Measurements from ENCODE around the gene SRMS.
"Not testable (repeated sequence)": the region's sequence is repeated elsewhere in the genome, so short reads cannot be mapped to it uniquely, and the experiment has no call there.

SRMS gene

GRCh38 chr20:63520504-63520933 lies 27.0 kb downstream of the SRMS start, which contains the start of gene PPDPF:
PPDPF (plus strand) TSS chr20:63520765; CDS start chr20:63521309, 544 bp downstream.
- Histone ChIP-seq H3K36me3 (ENCODE audit: control insufficient read depth in 4 of 4, insufficient read depth in 4 of 4, low read length in 3 of 4) (peaks cover 2 to 16% (median 9%) of the 10 kb centered on the region in 4 experiments), H3K27me3 (replicated peaks in 2 of 5; ENCODE audit: control insufficient read depth in 4 of 5, insufficient read depth in 5 of 5, low read length in 4 of 5) (no peaks in the 10 kb centered on the region), H3K4me3 (ENCODE audit: control insufficient read depth in 1 of 7, extremely low read depth in 1 of 7, insufficient read depth in 4 of 7, low read depth in 2 of 7, low read length in 6 of 7) (peak within 1 kb of the TSS; percentile 52 to 83 (median 76)), H3K4me1 (ENCODE audit: control extremely low read depth in 1 of 4, control insufficient read depth in 4 of 4, insufficient read depth in 4 of 4, low read length in 3 of 4) (peaks cover 0 to 28% (median 21%) of the 10 kb centered on the region in 4 experiments), H3K27ac (ENCODE audit: insufficient read depth in 1 of 2, low read depth in 1 of 2, low read length in 2 of 2, poor library complexity in 1 of 2, severe bottlenecking in 2 of 2) (peak within 1 kb of the TSS in 1 of 2 experiments; percentile 64), H3K9me3 (ENCODE audit: control extremely low read depth in 1 of 5, control insufficient read depth in 4 of 5, insufficient read depth in 2 of 5, low read depth in 1 of 5, low read length in 4 of 5) (peaks cover 0 to 11% (median 6%) of the 10 kb centered on the region in 5 experiments)
- under 1% methylated on average over 59 of the region's 64 CpGs for WGBS (ENCODE audit: insufficient coverage)
- POLR2A ChIA-PET, result interaction anchor here (0.6 to 2.0 kb wide), 2 partner anchors 12 to 24 kb away, joined by 3 to 7 read pairs; no protein-coding TSS in a partner anchor
- peak; percentile 74 to 88 (median 88) for DNase-seq
- CTCF ChIA-PET, result interaction anchor here (1.0 to 4.7 kb wide), 6 partner anchors 10 to 84 kb away, joined by 3 to 31 read pairs (median 8); partner anchors contain the start of gene PTK6

- Histone ChIP-seq H3K4me3 (ENCODE audit: control insufficient read depth in 1 of 7, extremely low read depth in 1 of 7, insufficient read depth in 4 of 7, low read depth in 2 of 7, low read length in 6 of 7) (peak overlapping the region; percentile 35 to 83 (median 76)), H3K9me3 (ENCODE audit: control extremely low read depth in 1 of 5, control insufficient read depth in 4 of 5, insufficient read depth in 2 of 5, low read depth in 1 of 5, low read length in 4 of 5) (peaks cover 0 to 11% (median 6%) of the 10 kb centered on the region in 5 experiments), H3K27ac (ENCODE audit: insufficient read depth in 1 of 2, low read depth in 1 of 2, low read length in 2 of 2, poor library complexity in 1 of 2, severe bottlenecking in 2 of 2) (no peak overlapping the region), H3K36me3 (ENCODE audit: control insufficient read depth in 4 of 4, insufficient read depth in 4 of 4, low read length in 3 of 4) (peaks cover 2 to 16% (median 9%) of the 10 kb centered on the region in 4 experiments), H3K27me3 (replicated peaks in 2 of 5; ENCODE audit: control insufficient read depth in 4 of 5, insufficient read depth in 5 of 5, low read length in 4 of 5) (no peaks in the 10 kb centered on the region), H3K4me1 (ENCODE audit: control extremely low read depth in 1 of 4, control insufficient read depth in 4 of 4, insufficient read depth in 4 of 4, low read length in 3 of 4) (peaks cover 0 to 28% (median 21%) of the 10 kb centered on the region in 4 experiments)
- POLR2A ChIA-PET, result interaction anchor here (2.0 kb wide), 1 partner anchor 23 kb away, joined by 7 read pairs; no protein-coding TSS in a partner anchor
- DNase-seq, result peak; percentile 59 to 77 (median 67)
- CTCF ChIA-PET, result interaction anchor here (1.0 to 4.8 kb wide), 6 partner anchors 11 to 78 kb away, joined by 4 to 31 read pairs (median 12); partner anchors contain the start of gene PTK6
- under 1% methylated on average over 55 of the region's 72 CpGs for WGBS (ENCODE audit: insufficient coverage)
Observed at GRCh38 chr20:63519668-63520503, 27.7 kb downstream of the SRMS start.

- Histone ChIP-seq H3K4me3 (ENCODE audit: control insufficient read depth in 1 of 7, extremely low read depth in 1 of 7, insufficient read depth in 4 of 7, low read depth in 2 of 7, low read length in 6 of 7) (peak overlapping the region in 4 of 7 experiments; percentile 53 to 83 (median 76)), H3K27me3 (replicated peaks in 2 of 5; ENCODE audit: control insufficient read depth in 4 of 5, insufficient read depth in 5 of 5, low read length in 4 of 5) (no peaks in the 10 kb centered on the region), H3K27ac (ENCODE audit: insufficient read depth in 1 of 2, low read depth in 1 of 2, low read length in 2 of 2, poor library complexity in 1 of 2, severe bottlenecking in 2 of 2) (no peak overlapping the region), H3K36me3 (ENCODE audit: control insufficient read depth in 4 of 4, insufficient read depth in 4 of 4, low read length in 3 of 4) (peaks cover 2 to 16% (median 9%) of the 10 kb centered on the region in 4 experiments), H3K9me3 (ENCODE audit: control extremely low read depth in 1 of 5, control insufficient read depth in 4 of 5, insufficient read depth in 2 of 5, low read depth in 1 of 5, low read length in 4 of 5) (peaks cover 0 to 15% (median 8%) of the 10 kb centered on the region in 5 experiments), H3K4me1 (ENCODE audit: control extremely low read depth in 1 of 4, control insufficient read depth in 4 of 4, insufficient read depth in 4 of 4, low read length in 3 of 4) (peaks cover 0 to 28% (median 21%) of the 10 kb centered on the region in 4 experiments)
- DNase-seq, result no peak
- ChIA-PET CTCF (interaction anchor here (4.7 to 4.8 kb wide), 2 partner anchors 18 to 22 kb away, joined by 16 to 31 read pairs; partner anchors contain the start of gene PTK6), POLR2A (interaction anchor here (0.6 kb wide), 1 partner anchor 293 kb away, joined by 4 read pairs; no protein-coding TSS in a partner anchor)
- WGBS (ENCODE audit: insufficient coverage), result 83% methylated on average over 32 of the region's 32 CpGs
Observed at GRCh38 chr20:63518946-63519667, 28.4 kb downstream of the SRMS start.

GRCh38 chr20:63518351-63518861 lies 29.1 kb downstream of the SRMS start:
- Histone ChIP-seq H3K4me1 (ENCODE audit: control extremely low read depth in 1 of 4, control insufficient read depth in 4 of 4, insufficient read depth in 4 of 4, low read length in 3 of 4) (peaks cover 0 to 28% (median 21%) of the 10 kb centered on the region in 4 experiments), H3K4me3 (ENCODE audit: control insufficient read depth in 1 of 7, extremely low read depth in 1 of 7, insufficient read depth in 4 of 7, low read depth in 2 of 7, low read length in 6 of 7) (no peak overlapping the region), H3K27me3 (replicated peaks in 2 of 5; ENCODE audit: control insufficient read depth in 4 of 5, insufficient read depth in 5 of 5, low read length in 4 of 5) (no peaks in the 10 kb centered on the region), H3K9me3 (ENCODE audit: control extremely low read depth in 1 of 5, control insufficient read depth in 4 of 5, insufficient read depth in 2 of 5, low read depth in 1 of 5, low read length in 4 of 5) (peaks cover 0 to 13% (median 7%) of the 10 kb centered on the region in 5 experiments), H3K36me3 (ENCODE audit: control insufficient read depth in 4 of 4, insufficient read depth in 4 of 4, low read length in 3 of 4) (peaks cover 0 to 14% (median 8%) of the 10 kb centered on the region in 4 experiments), H3K27ac (ENCODE audit: insufficient read depth in 1 of 2, low read depth in 1 of 2, low read length in 2 of 2, poor library complexity in 1 of 2, severe bottlenecking in 2 of 2) (no peak overlapping the region)
- WGBS (ENCODE audit: insufficient coverage), result 88% methylated on average over 19 of the region's 20 CpGs
- POLR2A ChIA-PET, result no interaction called here
- CTCF ChIA-PET, result interaction anchor here (1.8 to 4.8 kb wide), 2 partner anchors 11 to 22 kb away, joined by 4 to 16 read pairs; no protein-coding TSS in a partner anchor
- DNase-seq, result no peak

- Histone ChIP-seq H3K27me3 (replicated peaks in 2 of 5; ENCODE audit: control insufficient read depth in 4 of 5, insufficient read depth in 5 of 5, low read length in 4 of 5) (peaks cover 0 to 6% (median 0%) of the 10 kb centered on the region in 5 experiments), H3K9me3 (ENCODE audit: control extremely low read depth in 1 of 5, control insufficient read depth in 4 of 5, insufficient read depth in 2 of 5, low read depth in 1 of 5, low read length in 4 of 5) (peaks cover 0 to 8% (median 7%) of the 10 kb centered on the region in 5 experiments), H3K27ac (ENCODE audit: insufficient read depth in 1 of 2, low read depth in 1 of 2, low read length in 2 of 2, poor library complexity in 1 of 2, severe bottlenecking in 2 of 2) (no peak overlapping the region), H3K36me3 (ENCODE audit: control insufficient read depth in 4 of 4, insufficient read depth in 4 of 4, low read length in 3 of 4) (peaks cover 0 to 8% (median 5%) of the 10 kb centered on the region in 4 experiments), H3K4me3 (ENCODE audit: control insufficient read depth in 1 of 7, extremely low read depth in 1 of 7, insufficient read depth in 4 of 7, low read depth in 2 of 7, low read length in 6 of 7) (no peak overlapping the region), H3K4me1 (ENCODE audit: control extremely low read depth in 1 of 4, control insufficient read depth in 4 of 4, insufficient read depth in 4 of 4, low read length in 3 of 4) (peaks cover 0 to 28% (median 21%) of the 10 kb centered on the region in 4 experiments)
- ChIA-PET CTCF (interaction anchor here (1.8 to 4.8 kb wide), 2 partner anchors 10 to 21 kb away, joined by 4 to 16 read pairs; no protein-coding TSS in a partner anchor), POLR2A (no interaction called here)
- 94% methylated on average over 28 of the region's 32 CpGs for WGBS (ENCODE audit: insufficient coverage)
- DNase-seq, result no peak
Observed at GRCh38 chr20:63517376-63518309, 29.9 kb downstream of the SRMS start.

GRCh38 chr20:63514520-63514919 lies 33.0 kb downstream of the SRMS start:
- POLR2A ChIA-PET; CTCF ChIA-PET; H3K4me3 ChIP-seq (ENCODE audit: control insufficient read depth in 1 of 7, extremely low read depth in 1 of 7, insufficient read depth in 4 of 7, low read depth in 2 of 7, low read length in 6 of 7); H3K9me3 ChIP-seq (ENCODE audit: control extremely low read depth in 1 of 5, control insufficient read depth in 4 of 5, insufficient read depth in 2 of 5, low read depth in 1 of 5, low read length in 4 of 5); H3K36me3 ChIP-seq (ENCODE audit: control insufficient read depth in 4 of 4, insufficient read depth in 4 of 4, low read length in 3 of 4); H3K4me1 ChIP-seq (ENCODE audit: control extremely low read depth in 1 of 4, control insufficient read depth in 4 of 4, insufficient read depth in 4 of 4, low read length in 3 of 4); H3K27ac ChIP-seq (ENCODE audit: insufficient read depth in 1 of 2, low read depth in 1 of 2, low read length in 2 of 2, poor library complexity in 1 of 2, severe bottlenecking in 2 of 2): not testable (repeated sequence)
- WGBS (ENCODE audit: insufficient coverage), result 4% methylated on average over 3 of the region's 10 CpGs
- peak; percentile 50 to 81 (median 76) for DNase-seq
- peaks cover 0 to 16% (median 3%) of the 10 kb centered on the region in 5 experiments for H3K27me3 ChIP-seq (replicated peaks in 2 of 5; ENCODE audit: control insufficient read depth in 4 of 5, insufficient read depth in 5 of 5, low read length in 4 of 5)

All from common myeloid progenitor, CD34-positive (primary cell).